H9 (cell line): ENCODE measurements around the gene ZNF77. TPM values are rescaled to one million over a fixed set of nuclear protein-coding genes. Genes with fewer than 3 reads are reported as not detected.

Experiments
- DNase-seq: peaks from one replicate; pipeline ENCODE4 v3.0.0-alpha.2; 2017
- H2AFZ ChIP-seq: one replicate; pipeline ENCODE4 v1.6.1; 2013; ENCODE audit warnings: mild to moderate bottlenecking, low read length, control low read depth, moderate library complexity
- H2AK5ac ChIP-seq: 2 replicates; pipeline ENCODE4 v1.6.1; 2013; ENCODE audit warnings: low read length, control low read depth, mixed read lengths; ENCODE audit not compliant: insufficient read length
- H2BK120ac ChIP-seq: one replicate; pipeline ENCODE4 v1.6.1; 2013; ENCODE audit warnings: low read depth, mild to moderate bottlenecking, low read length, control low read depth, inconsistent platforms; ENCODE audit not compliant: poor library complexity, severe bottlenecking
- H2BK12ac ChIP-seq: 2 replicates; pipeline ENCODE4 v1.6.1; 2013; ENCODE audit warnings: low read length, control low read depth, mixed read lengths, low read depth; ENCODE audit not compliant: insufficient read length
- H2BK15ac ChIP-seq: 2 replicates; pipeline ENCODE4 v1.6.1; 2013; ENCODE audit warnings: low read depth, low read length, control low read depth
- H2BK20ac ChIP-seq: one replicate; pipeline ENCODE4 v1.6.1; 2013; ENCODE audit warnings: low read depth, mild to moderate bottlenecking, low read length, control low read depth, inconsistent platforms; ENCODE audit not compliant: poor library complexity, severe bottlenecking
- H2BK5ac ChIP-seq: 2 replicates; pipeline ENCODE4 v1.6.1; 2013; ENCODE audit warnings: low read length, control low read depth, mixed read lengths; ENCODE audit not compliant: insufficient read length
- H3K14ac ChIP-seq: 2 replicates; pipeline ENCODE4 v1.6.1; 2013; ENCODE audit warnings: low read length, control low read depth; ENCODE audit not compliant: insufficient read depth
- H3K18ac ChIP-seq: 2 replicates; pipeline ENCODE4 v1.6.1; 2013; ENCODE audit warnings: low read depth, mild to moderate bottlenecking, mixed read lengths, low read length, control low read depth; ENCODE audit not compliant: insufficient read length
- H3K23ac ChIP-seq: 2 replicates; pipeline ENCODE4 v1.6.1; 2013; ENCODE audit warnings: low read length, control low read depth, mixed read lengths, low read depth; ENCODE audit not compliant: insufficient read length
- H3K23me2 ChIP-seq: 2 replicates; pipeline ENCODE4 v1.6.1; 2013; ENCODE audit warnings: low read depth, mild to moderate bottlenecking, mixed read lengths, low read length, control low read depth; ENCODE audit not compliant: insufficient read length, poor library complexity, severe bottlenecking
- H3K27ac ChIP-seq: 2 replicates; pipeline ENCODE4 v1.5.1; 2013; ENCODE audit warnings: low read length, control low read depth, mixed read lengths, low read depth; ENCODE audit not compliant: insufficient read length
- H3K27me3 ChIP-seq: 2 replicates; pipeline ENCODE4 v1.6.1; 2013; ENCODE audit warnings: low read length, control low read depth, inconsistent platforms; ENCODE audit not compliant: insufficient read depth
- H3K4ac ChIP-seq: 2 replicates; pipeline ENCODE4 v1.6.1; 2013; ENCODE audit warnings: low read depth, mild to moderate bottlenecking, control low read depth, inconsistent platforms, low read length, moderate library complexity
- H3K4me1 ChIP-seq: 2 replicates; pipeline ENCODE4 v1.6.1; 2013; ENCODE audit warnings: low read length, control low read depth, inconsistent platforms; ENCODE audit not compliant: insufficient read depth
- H3K4me2 ChIP-seq: 2 replicates; pipeline ENCODE4 v1.6.1; 2013; ENCODE audit warnings: low read length, control low read depth, mixed read lengths; ENCODE audit not compliant: insufficient read length, insufficient read depth
- H3K56ac ChIP-seq: 2 replicates; pipeline ENCODE4 v1.6.1; 2013; ENCODE audit warnings: low read depth, mild to moderate bottlenecking, mixed read lengths, low read length, control low read depth; ENCODE audit not compliant: insufficient read length
- H3K79me1 ChIP-seq: 2 replicates; pipeline ENCODE4 v1.6.1; 2013; ENCODE audit warnings: low read depth, mild to moderate bottlenecking, moderate library complexity, low read length, control low read depth, inconsistent platforms; ENCODE audit not compliant: insufficient read depth, poor library complexity, severe bottlenecking
- H3K79me2 ChIP-seq: 2 replicates; pipeline ENCODE4 v1.6.1; 2013; ENCODE audit warnings: low read length, control low read depth, inconsistent platforms; ENCODE audit not compliant: insufficient read depth
- H3K9ac ChIP-seq: 2 replicates; pipeline ENCODE4 v1.6.1; 2013; ENCODE audit warnings: low read length, control low read depth, mixed read lengths; ENCODE audit not compliant: insufficient read length; ENCODE audit errors: extremely low read depth
- H3K9me3 ChIP-seq: one replicate; pipeline ENCODE4 v1.6.1; 2013; ENCODE audit warnings: low read depth, low read length, inconsistent platforms; ENCODE audit not compliant: control insufficient read depth
- H3T11ph ChIP-seq: one replicate; pipeline ENCODE4 v1.6.1; 2013; ENCODE audit warnings: mild to moderate bottlenecking, low read length, control low read depth, inconsistent platforms
- H4K20me1 ChIP-seq: one replicate; pipeline ENCODE4 v1.6.1; 2013; ENCODE audit not compliant: control insufficient read depth, insufficient read length, insufficient read depth
- H4K5ac ChIP-seq: 2 replicates; pipeline ENCODE4 v1.6.1; 2013; ENCODE audit warnings: low read depth, mild to moderate bottlenecking, mixed read lengths, low read length, control low read depth; ENCODE audit not compliant: insufficient read length
- H4K8ac ChIP-seq: replicated peaks from 2 replicates; pipeline ENCODE4 v1.6.1; 2013; ENCODE audit warnings: low read length, control low read depth, mixed read lengths, low read depth; ENCODE audit not compliant: insufficient read length
- H4K91ac ChIP-seq: 2 replicates; pipeline ENCODE4 v1.6.1; 2013; ENCODE audit warnings: low read depth, mild to moderate bottlenecking, moderate library complexity, mixed read lengths, low read length, control low read depth; ENCODE audit not compliant: insufficient read length
- H3K27ac Mint-ChIP-seq, 3 experiments: 2 replicates in 2 of 3; 3 replicates in 1 of 3; pipeline ENCODE4 v1.8.0; 2020 to 2021; ENCODE audit warnings: mixed read lengths in 3 of 3, mild to moderate bottlenecking in 1 of 3, moderate library complexity in 1 of 3
- H3K27me3 Mint-ChIP-seq: 2 replicates; pipeline ENCODE4 v1.8.0; 2021; ENCODE audit warnings: low read depth, mild to moderate bottlenecking, moderate library complexity, mixed read lengths
- H3K36me3 Mint-ChIP-seq, 3 experiments: 2 replicates in 2 of 3; 3 replicates in 1 of 3; pipeline ENCODE4 v1.8.0; 2020 to 2021; ENCODE audit warnings: low read depth in 3 of 3, mixed read lengths in 3 of 3; ENCODE audit not compliant: insufficient read depth in 1 of 3
- H3K4me1 Mint-ChIP-seq, 2 experiments: 2 replicates each; pipeline ENCODE4 v1.8.0; 2020; ENCODE audit warnings: mixed read lengths in 2 of 2
- H3K4me3 Mint-ChIP-seq, 2 experiments: 2 replicates in 1 of 2; 3 replicates in 1 of 2; pipeline ENCODE4 v1.8.0; 2020 to 2021; ENCODE audit warnings: mild to moderate bottlenecking in 2 of 2, mixed read lengths in 2 of 2, moderate library complexity in 1 of 2
- H3K9me3 Mint-ChIP-seq, 2 experiments: 2 replicates in 1 of 2; 3 replicates in 1 of 2; pipeline ENCODE4 v1.8.0; 2020; ENCODE audit warnings: mild to moderate bottlenecking in 2 of 2, mixed read lengths in 2 of 2, moderate library complexity in 1 of 2
- WGBS: extraction: QIAGEN DNeasy Blood & Tissue Kit; methylation state at CpG from one replicate; pipeline ENCODE4 v1.1.7; 2013; ENCODE audit warnings: missing lambda C conversion rate, low lambda C conversion rate, mixed read lengths; ENCODE audit not compliant: insufficient read length; ENCODE audit errors: extremely low coverage; 5-methylcytosine and 5-hydroxymethylcytosine counted together
- total RNA-seq: library from RNA; stranded (reverse); gene quantifications from 2 replicates; pipeline ENCODE4 v1.2.1, GENCODE V29; 2021
- TF ChIP-seq, protein P1 (sequence below): fragments of 200-600 bp; sonication (generic); conservative IDR thresholded peaks from 3 replicates; pipeline ENCODE4 v1.8.0; 2021; ENCODE audit warnings: antibody characterized with exemption, mild to moderate bottlenecking

The ZNF77 gene
- total RNA-seq, 1 experiment from 2014 or later, result 4.6 TPM

DNA sequence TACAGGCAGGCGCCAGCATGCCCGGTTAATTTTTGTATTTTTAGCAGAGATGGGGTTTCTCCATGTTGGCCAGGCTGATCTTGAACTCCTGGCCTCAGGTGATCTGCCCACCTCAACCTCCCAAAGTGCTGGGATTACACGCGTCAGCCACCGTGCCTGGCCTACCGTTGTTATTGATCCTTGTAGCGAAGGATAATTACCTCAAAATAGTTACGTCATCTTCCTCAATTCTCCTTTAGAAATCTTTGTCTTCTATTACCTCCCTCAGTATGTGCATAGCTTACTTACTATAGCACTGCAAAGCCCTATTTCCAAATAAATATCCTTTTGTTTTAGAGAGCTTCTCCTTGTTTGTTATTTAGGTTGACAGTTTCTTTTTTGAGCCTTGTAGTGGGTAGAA is 23.2 kb upstream of the ZNF77 start:
- no CpG with 5 or more reads among the region's 8 CpGs for WGBS
- H2BK20ac ChIP-seq, result no peak overlapping the region

More for the DNA sequence above, 23.2 kb upstream of the ZNF77 start:
- Histone ChIP-seq H3K9ac (no peak overlapping the region), H3K23ac (no peak overlapping the region), H3K4ac (no peak overlapping the region), H2BK12ac (no peak overlapping the region), H4K20me1 (no peaks in the 10 kb centered on the region), H4K8ac (no peak overlapping the region), H2BK5ac (no peak overlapping the region), H3K23me2 (no peaks in the 10 kb centered on the region), H3K18ac (no peak overlapping the region), H2BK120ac (no peak overlapping the region), H3K27me3 (no peaks in the 10 kb centered on the region), H3K27ac (no peak overlapping the region), H3K79me1 (no peaks in the 10 kb centered on the region), H3K56ac (no peak overlapping the region), H3K9me3 (no peaks in the 10 kb centered on the region), H4K5ac (no peak overlapping the region), H3K14ac (no peak overlapping the region), H2AK5ac (no peak overlapping the region), H3K79me2 (no peaks in the 10 kb centered on the region), H2AFZ (no peak overlapping the region), H3K4me1 (no peaks in the 10 kb centered on the region), H4K91ac (no peak overlapping the region), H3T11ph (no peak overlapping the region), H2BK15ac (no peak overlapping the region), H3K4me2 (no peak overlapping the region)
- Mint-ChIP-seq H3K9me3 (peaks cover 1 to 2% of the 10 kb centered on the region in 2 experiments; a peak in 3 of 5 replicates), H3K4me3 (no peak overlapping the region), H3K27ac (no peak overlapping the region; a peak in 1 of 7 replicates), H3K36me3 (no peaks in the 10 kb centered on the region), H3K27me3 (peaks cover 8% of the 10 kb centered on the region), H3K4me1 (0 out of 4 replicates have a peak, but pooled peaks cover 2% of the 10 kb centered on the region in 2 experiments)
- no peak for DNase-seq
- TF ChIP-seq, protein P1, sequence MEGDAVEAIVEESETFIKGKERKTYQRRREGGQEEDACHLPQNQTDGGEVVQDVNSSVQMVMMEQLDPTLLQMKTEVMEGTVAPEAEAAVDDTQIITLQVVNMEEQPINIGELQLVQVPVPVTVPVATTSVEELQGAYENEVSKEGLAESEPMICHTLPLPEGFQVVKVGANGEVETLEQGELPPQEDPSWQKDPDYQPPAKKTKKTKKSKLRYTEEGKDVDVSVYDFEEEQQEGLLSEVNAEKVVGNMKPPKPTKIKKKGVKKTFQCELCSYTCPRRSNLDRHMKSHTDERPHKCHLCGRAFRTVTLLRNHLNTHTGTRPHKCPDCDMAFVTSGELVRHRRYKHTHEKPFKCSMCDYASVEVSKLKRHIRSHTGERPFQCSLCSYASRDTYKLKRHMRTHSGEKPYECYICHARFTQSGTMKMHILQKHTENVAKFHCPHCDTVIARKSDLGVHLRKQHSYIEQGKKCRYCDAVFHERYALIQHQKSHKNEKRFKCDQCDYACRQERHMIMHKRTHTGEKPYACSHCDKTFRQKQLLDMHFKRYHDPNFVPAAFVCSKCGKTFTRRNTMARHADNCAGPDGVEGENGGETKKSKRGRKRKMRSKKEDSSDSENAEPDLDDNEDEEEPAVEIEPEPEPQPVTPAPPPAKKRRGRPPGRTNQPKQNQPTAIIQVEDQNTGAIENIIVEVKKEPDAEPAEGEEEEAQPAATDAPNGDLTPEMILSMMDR, result no peak
